ENCODE measurements around the gene TIMP4.

Gene TIMP4

DNA sequence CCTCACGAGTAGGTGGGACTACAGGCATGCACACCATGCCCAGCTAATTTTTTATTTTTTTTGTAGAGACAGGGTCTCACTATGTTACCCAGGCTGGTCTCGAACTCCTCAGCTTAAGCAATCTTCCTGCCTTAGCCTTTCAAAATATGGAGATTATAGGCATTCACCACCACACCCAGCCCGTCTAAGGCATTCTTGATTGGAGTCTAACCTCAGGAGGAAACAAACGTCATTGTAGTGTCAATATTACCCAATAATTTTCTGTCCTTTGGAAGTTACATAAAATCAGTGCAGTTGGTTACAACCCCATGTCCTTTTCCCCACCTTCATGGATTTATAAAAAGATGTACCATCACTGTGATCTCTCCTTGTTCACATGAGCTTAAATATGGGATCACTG, 41.8 kb downstream of the TIMP4 start:
- H3K27ac ChIP-seq: no peak overlapping the region

DNA sequence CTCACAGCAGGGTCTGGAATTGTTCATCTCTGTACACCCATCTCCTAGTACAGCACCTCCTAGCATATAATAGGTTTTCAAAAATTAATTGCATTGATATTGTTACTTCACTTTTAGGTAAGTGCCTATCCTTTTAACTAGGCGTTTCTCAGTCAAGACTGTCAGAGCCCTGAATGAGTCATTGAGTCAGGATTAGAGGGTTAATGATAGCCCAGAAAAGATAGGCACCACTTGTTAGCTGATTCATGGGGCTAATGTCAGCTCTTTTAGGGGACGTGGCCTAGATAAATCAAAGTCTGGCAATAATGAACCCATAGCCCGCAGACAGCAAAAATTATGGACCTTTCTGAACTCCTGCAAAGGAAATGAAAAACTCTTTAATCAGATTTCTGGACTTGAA, 42.9 kb downstream of the TIMP4 start:
- H3K4me3 ChIP-seq: no peak overlapping the region
- H3K27ac ChIP-seq: no peak overlapping the region

More for the DNA sequence above, 41.8 kb downstream of the TIMP4 start:
- H3K4me3 ChIP-seq: no peak overlapping the region

GRCh38 chr3:12115104-12115503, 43.6 kb downstream of the TIMP4 start:
- Histone ChIP-seq H3K27ac (no peak overlapping the region), H3K4me3 (no peak overlapping the region)

GRCh38 chr3:12114251-12114650, 44.5 kb downstream of the TIMP4 start:
- Histone ChIP-seq H3K27ac (no peak overlapping the region), H3K4me3 (no peak overlapping the region)

GRCh38 chr3:12107071-12107713, 51.5 kb downstream of the TIMP4 start:
- H3K27ac ChIP-seq: no peak overlapping the region
- H3K4me3 ChIP-seq: no peak overlapping the region
